HEK293 (cell line): ENCODE measurements around the gene JAZF1.

Source experiments
- CTCF ChIA-PET: fragments of 350-600 bp; formaldehyde crosslinking; extraction: SDS; loops from one replicate; lab custom pipeline; 2021; ENCODE audit warnings: antibody characterized with exemption; lab: Yijun Ruan, JAX
- POLR2A ChIA-PET: fragments of 300-600 bp; formaldehyde crosslinking; extraction: SDS; loops from one replicate; lab custom pipeline; 2020; ENCODE audit warnings: antibody characterized with exemption, inconsistent platforms; lab: Yijun Ruan, JAX
- H3K27ac ChIP-seq: fragments of 200-500 bp; sonication (Bioruptor generic); 2 replicates; pipeline ENCODE4 v1.5.1; 2014; ENCODE audit warnings: low read depth, low read length, control low read depth, inconsistent platforms; ENCODE audit errors: extremely low read depth
- H3K36me3 ChIP-seq, 2 experiments: fragments of 200-500 bp in 1 of 2; sonication (Bioruptor generic) in 1 of 2; 1 replicate in 1 of 2; 2 replicates in 1 of 2; pipeline ENCODE4 v1.5.1; 2014 to 2017; ENCODE audit warnings: inconsistent platforms in 2 of 2, low read length in 2 of 2; ENCODE audit not compliant: control insufficient read depth in 2 of 2, insufficient read depth in 1 of 2
- H3K4me1 ChIP-seq: fragments of 200-500 bp; sonication (Bioruptor generic); 2 replicates; pipeline ENCODE4 v1.5.1; 2014; ENCODE audit warnings: mild to moderate bottlenecking, low read length, inconsistent platforms; ENCODE audit not compliant: control insufficient read depth, insufficient read depth
- H3K4me3 ChIP-seq: 2 replicates; pipeline ENCODE4 v1.5.1; 2011; ENCODE audit warnings: low read depth, mild to moderate bottlenecking, control low read depth, low read length, moderate library complexity
- H3K9me3 ChIP-seq: fragments of 200-500 bp; sonication (Bioruptor generic); 2 replicates; pipeline ENCODE4 v1.5.1; 2014; ENCODE audit warnings: low read depth, low read length, inconsistent platforms; ENCODE audit not compliant: control insufficient read depth, insufficient read depth
- FEZF1 ChIP-seq: fragments of 450-650 bp; formaldehyde crosslinking; IDR thresholded peaks from 2 replicates; pipeline ENCODE4 v1.5.1; 2016; ENCODE audit warnings: missing biosample characterization, missing genetic modification characterization
- GFI1B ChIP-seq: fragments of 450-650 bp; formaldehyde crosslinking; IDR thresholded peaks from 2 replicates; pipeline ENCODE4 v1.5.1; 2016; ENCODE audit warnings: missing biosample characterization, missing genetic modification characterization
- HOXC10 ChIP-seq: sonication (generic); formaldehyde crosslinking; IDR thresholded peaks from 2 replicates; pipeline ENCODE4 v1.8.1; 2023; ENCODE audit warnings: mild to moderate bottlenecking, missing genetic modification reagents
- HOXD13 ChIP-seq: sonication (generic); formaldehyde crosslinking; IDR thresholded peaks from 2 replicates; pipeline ENCODE4 v1.8.0; 2022; ENCODE audit warnings: missing genetic modification reagents, borderline replicate concordance
- MEIS1 ChIP-seq: sonication (generic); formaldehyde crosslinking; IDR thresholded peaks from 2 replicates; pipeline ENCODE4 v1.8.1; 2022; ENCODE audit warnings: missing genetic modification reagents, mild to moderate bottlenecking, borderline replicate concordance
- OVOL3 ChIP-seq: fragments of 450-650 bp; formaldehyde crosslinking; IDR thresholded peaks from 2 replicates; pipeline ENCODE4 v1.5.1; 2016; ENCODE audit warnings: missing biosample characterization, missing genetic modification characterization
- PATZ1 ChIP-seq: fragments of 450-650 bp; formaldehyde crosslinking; IDR thresholded peaks from 2 replicates; pipeline ENCODE4 v1.5.1; 2016; ENCODE audit warnings: missing biosample characterization, missing genetic modification characterization
- SP3 ChIP-seq: fragments of 450-650 bp; formaldehyde crosslinking; IDR thresholded peaks from 2 replicates; pipeline ENCODE4 v1.5.1; 2016; ENCODE audit warnings: missing biosample characterization, missing genetic modification characterization
- SP7 ChIP-seq: fragments of 450-650 bp; formaldehyde crosslinking; IDR thresholded peaks from 2 replicates; pipeline ENCODE4 v1.5.1; 2016; ENCODE audit warnings: missing biosample characterization, missing genetic modification characterization
- TSHZ1 ChIP-seq: fragments of 450-650 bp; formaldehyde crosslinking; IDR thresholded peaks from 2 replicates; pipeline ENCODE4 v1.5.1; 2016; ENCODE audit warnings: missing biosample characterization, missing genetic modification characterization, borderline replicate concordance
- ZBTB10 ChIP-seq: fragments of 450-650 bp; formaldehyde crosslinking; IDR thresholded peaks from 2 replicates; pipeline ENCODE4 v1.5.1; 2016; ENCODE audit warnings: missing biosample characterization, missing genetic modification characterization
- ZFP41 ChIP-seq: fragments of 450-650 bp; formaldehyde crosslinking; IDR thresholded peaks from 2 replicates; pipeline ENCODE4 v1.5.1; 2016; ENCODE audit warnings: missing biosample characterization, missing genetic modification characterization, borderline replicate concordance
- ZNF10 ChIP-seq: fragments of 450-650 bp; formaldehyde crosslinking; IDR thresholded peaks from 2 replicates; pipeline ENCODE4 v1.5.1; 2017; ENCODE audit warnings: missing biosample characterization, missing genetic modification characterization
- ZNF112 ChIP-seq: fragments of 450-650 bp; formaldehyde crosslinking; IDR thresholded peaks from 2 replicates; pipeline ENCODE4 v1.5.0; 2017; ENCODE audit warnings: missing biosample characterization, missing genetic modification characterization
- ZNF146 ChIP-seq: fragments of 450-650 bp; formaldehyde crosslinking; IDR thresholded peaks from 2 replicates; pipeline ENCODE4 v1.5.1; 2016; ENCODE audit warnings: missing biosample characterization, missing genetic modification characterization
- ZNF202 ChIP-seq: fragments of 450-650 bp; formaldehyde crosslinking; IDR thresholded peaks from 2 replicates; pipeline ENCODE4 v1.5.1; 2016; ENCODE audit warnings: missing biosample characterization, missing genetic modification characterization, borderline replicate concordance
- ZNF221 ChIP-seq: fragments of 450-650 bp; formaldehyde crosslinking; IDR thresholded peaks from 2 replicates; pipeline ENCODE4 v1.5.1; 2017; ENCODE audit warnings: missing biosample characterization, missing genetic modification characterization, borderline replicate concordance
- ZNF24 ChIP-seq: fragments of 450-650 bp; formaldehyde crosslinking; IDR thresholded peaks from 2 replicates; pipeline ENCODE4 v1.5.1; 2016; ENCODE audit warnings: missing biosample characterization, missing genetic modification characterization
- ZNF26 ChIP-seq: fragments of 450-650 bp; formaldehyde crosslinking; IDR thresholded peaks from 2 replicates; pipeline ENCODE4 v1.5.1; 2016; ENCODE audit warnings: missing biosample characterization, missing genetic modification characterization
- ZNF311 ChIP-seq: fragments of 450-650 bp; formaldehyde crosslinking; IDR thresholded peaks from 2 replicates; pipeline ENCODE4 v1.5.1; 2017; ENCODE audit warnings: missing biosample characterization, missing genetic modification characterization, borderline replicate concordance
- ZNF362 ChIP-seq: fragments of 450-650 bp; formaldehyde crosslinking; IDR thresholded peaks from 2 replicates; pipeline ENCODE4 v1.5.1; 2016; ENCODE audit warnings: missing biosample characterization, missing genetic modification characterization
- ZNF404 ChIP-seq: fragments of 450-650 bp; formaldehyde crosslinking; IDR thresholded peaks from 2 replicates; pipeline ENCODE4 v1.5.1; 2017; ENCODE audit warnings: missing biosample characterization, missing genetic modification characterization
- ZNF549 ChIP-seq: fragments of 450-650 bp; IDR thresholded peaks from 2 replicates; pipeline ENCODE4 v1.5.1; 2018; ENCODE audit warnings: missing biosample characterization, missing genetic modification characterization, mild to moderate bottlenecking, inconsistent platforms, moderate library complexity
- ZNF561 ChIP-seq: fragments of 450-650 bp; IDR thresholded peaks from 2 replicates; pipeline ENCODE4 v1.5.1; 2018; ENCODE audit warnings: missing biosample characterization, missing genetic modification characterization, borderline replicate concordance
- ZNF629 ChIP-seq: fragments of 450-650 bp; formaldehyde crosslinking; IDR thresholded peaks from 2 replicates; pipeline ENCODE4 v1.5.1; 2017; ENCODE audit warnings: missing biosample characterization, missing genetic modification characterization

The JAZF1 gene

GRCh38 chr7:27866828-27867672 is 313.5 kb downstream of the JAZF1 start:
- CTCF ChIA-PET: interaction anchor here (1.2 kb wide), 1 partner anchor 625 kb away, joined by 3 read pairs; the partner anchor contains the start of gene EVX1
- Histone ChIP-seq H3K36me3 (no peaks in the 10 kb centered on the region), H3K4me1 (no peaks in the 10 kb centered on the region)

GRCh38 chr7:27866256-27866655 is 314.3 kb downstream of the JAZF1 start:
- no peak overlapping the region for H3K4me3 ChIP-seq
- no peaks in the 10 kb centered on the region for H3K9me3 ChIP-seq
- no peaks in the 10 kb centered on the region for H3K36me3 ChIP-seq
- POLR2A ChIA-PET: no interaction called here
- no peaks in the 10 kb centered on the region for H3K4me1 ChIP-seq
- no peak overlapping the region for H3K27ac ChIP-seq
- CTCF ChIA-PET: interaction anchor here (1.2 kb wide), 1 partner anchor 624 kb away, joined by 3 read pairs; the partner anchor contains the start of gene EVX1
- TF ChIP-seq HOXC10 (CRISPR knock-in tag) (no peak), OVOL3 (tag by site-specific recombination) (no peak), ZNF404 (tag by site-specific recombination) (no peak), PATZ1 (tag by site-specific recombination) (no peak), TSHZ1 (no peak), ZNF10 (tag by site-specific recombination) (no peak), SP7 (tag by site-specific recombination) (no peak), GFI1B (tag by site-specific recombination) (no peak), ZNF24 (tag by site-specific recombination) (no peak)

More at GRCh38 chr7:27866828-27867672, 313.5 kb downstream of the JAZF1 start:
- no peak overlapping the region for H3K4me3 ChIP-seq
- POLR2A ChIA-PET: no interaction called here
- H3K9me3 ChIP-seq: no peaks in the 10 kb centered on the region
- TF ChIP-seq MEIS1: no peak
- TF ChIP-seq ZNF221 (tag by site-specific recombination): no peak
- TF ChIP-seq ZNF629 (tag by site-specific recombination): no peak
- no peak for TF ChIP-seq ZNF549 (tag by site-specific recombination)
- TF ChIP-seq ZBTB10 (tag by site-specific recombination): no peak
- no peak for TF ChIP-seq ZNF112 (tag by site-specific recombination)
- no peak for TF ChIP-seq GFI1B (tag by site-specific recombination)
- no peak for TF ChIP-seq ZNF311 (tag by site-specific recombination)
- no peak for TF ChIP-seq FEZF1
- no peak for TF ChIP-seq SP3 (tag by site-specific recombination)
- TF ChIP-seq ZNF202 (tag by site-specific recombination): no peak
- no peak for TF ChIP-seq ZNF362 (tag by site-specific recombination)
- no peak for TF ChIP-seq ZNF26
- TF ChIP-seq ZFP41 (tag by site-specific recombination): no peak
- TF ChIP-seq HOXD13 (CRISPR knock-in tag): no peak
- TF ChIP-seq ZNF561 (tag by site-specific recombination): no peak
- no peak for TF ChIP-seq ZNF146
- no peak overlapping the region for H3K27ac ChIP-seq
